UCSD-AML1 (cell line): ENCODE measurements around the gene LPCAT4.
"Not testable (repeated sequence)": the region's sequence is repeated elsewhere in the genome, so short reads cannot be mapped to it uniquely, and the experiment has no call there.

Source experiments
- DNase-seq: peaks from one replicate; lab custom pipeline; 2025; ENCODE audit not compliant: unreplicated experiment; lab: John Stamatoyannopoulos, UW

LPCAT4 gene

DNA sequence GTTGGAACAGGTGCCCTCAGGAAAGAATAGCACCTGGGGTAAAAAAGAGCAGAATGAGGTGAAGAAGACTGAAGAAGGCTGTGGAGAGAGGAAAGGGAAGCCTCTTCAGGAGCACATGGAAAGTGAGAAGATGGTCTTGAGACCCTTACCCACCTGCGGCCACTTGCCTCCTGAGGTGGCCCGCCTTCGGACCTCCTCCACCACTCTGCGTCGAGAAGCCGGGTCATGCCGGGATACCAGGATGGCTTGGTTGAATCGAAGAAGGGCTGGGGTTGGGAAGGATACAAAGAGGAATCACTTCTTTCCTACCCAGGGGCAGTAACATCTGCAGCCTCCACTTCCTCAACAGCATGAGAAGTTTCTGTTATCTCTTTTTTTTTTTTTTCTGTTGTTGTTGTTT is 3.0 kb downstream of the LPCAT4 start:
- DNase-seq, result no peak

DNA sequence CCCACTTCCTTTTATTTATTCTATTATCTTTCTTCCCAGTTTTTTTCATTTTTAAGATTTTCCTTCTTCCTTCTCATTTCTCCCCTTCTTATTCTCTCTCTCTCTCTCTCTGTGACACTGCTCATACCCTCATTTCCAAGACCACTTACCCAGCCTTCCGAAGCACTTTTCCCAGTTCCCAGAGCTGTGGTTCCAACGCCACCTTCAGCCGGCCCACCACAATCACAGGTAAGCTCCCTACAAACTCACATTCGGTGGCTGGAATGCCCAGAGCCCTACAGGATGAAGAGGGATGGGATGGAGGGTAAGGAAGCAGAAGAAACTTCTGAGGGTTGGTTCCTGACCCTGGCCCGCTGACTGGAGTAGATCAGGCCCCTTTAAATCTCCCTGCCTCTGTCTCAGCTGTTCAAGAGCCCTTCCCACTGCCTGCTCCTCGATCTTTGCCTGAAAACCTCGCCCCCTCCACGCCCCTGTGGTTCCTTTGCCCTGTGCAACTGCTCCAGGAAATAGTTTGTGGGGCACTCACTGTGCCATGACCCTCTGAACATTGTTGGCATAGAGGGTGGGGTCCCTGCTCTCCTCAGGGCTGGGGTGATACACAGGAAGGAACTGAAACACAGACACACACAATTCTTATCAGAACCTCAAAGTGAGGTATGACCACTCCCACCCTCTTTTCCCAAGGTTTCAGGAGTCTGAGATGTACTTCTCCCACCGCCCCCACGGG is 4.8 kb downstream of the LPCAT4 start:
- no peak for DNase-seq

GRCh38 chr15:34361278-34361677 is 5.7 kb downstream of the LPCAT4 start:
- no peak for DNase-seq

DNA sequence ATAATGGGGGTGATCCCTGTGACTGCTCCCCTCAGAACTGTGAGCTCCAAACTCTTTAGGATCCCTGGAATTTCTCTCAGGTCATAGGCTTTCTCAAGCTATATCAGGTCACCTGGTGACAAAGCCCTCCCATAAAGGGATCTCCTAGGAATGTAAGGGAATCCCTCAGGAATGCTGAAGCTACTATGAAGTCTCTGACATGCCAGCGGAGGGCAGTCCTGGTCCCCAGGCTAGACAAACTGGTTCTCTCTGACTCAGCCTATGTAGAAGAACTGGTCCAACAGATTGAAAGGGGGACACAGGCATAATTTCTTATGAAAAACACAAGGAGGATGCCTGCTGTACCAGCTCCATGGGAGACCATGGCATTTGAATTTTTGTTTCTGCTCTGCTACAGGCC is 6.7 kb downstream of the LPCAT4 start:
- no peak for DNase-seq

DNA sequence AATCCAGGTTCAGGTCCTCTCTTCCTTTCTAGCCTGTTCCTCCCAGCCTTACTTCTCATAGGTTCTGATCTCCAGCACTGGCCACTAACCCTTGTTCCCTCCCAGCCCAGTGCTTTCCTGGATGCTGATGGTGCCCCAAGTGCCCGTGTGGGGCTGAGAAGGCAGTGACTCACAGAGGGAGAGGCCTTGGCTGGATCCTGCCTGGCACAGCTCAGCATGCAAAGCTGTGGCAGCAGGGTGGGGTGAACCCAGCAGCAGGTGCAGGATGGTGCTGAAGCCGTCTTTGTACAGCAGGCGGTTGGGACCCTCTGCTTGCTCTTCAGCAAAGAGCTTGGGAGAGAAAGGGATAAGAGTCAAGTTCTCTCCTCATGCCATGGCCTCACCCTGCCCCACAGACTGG is 7.6 kb downstream of the LPCAT4 start:
- DNase-seq, result no peak

DNA sequence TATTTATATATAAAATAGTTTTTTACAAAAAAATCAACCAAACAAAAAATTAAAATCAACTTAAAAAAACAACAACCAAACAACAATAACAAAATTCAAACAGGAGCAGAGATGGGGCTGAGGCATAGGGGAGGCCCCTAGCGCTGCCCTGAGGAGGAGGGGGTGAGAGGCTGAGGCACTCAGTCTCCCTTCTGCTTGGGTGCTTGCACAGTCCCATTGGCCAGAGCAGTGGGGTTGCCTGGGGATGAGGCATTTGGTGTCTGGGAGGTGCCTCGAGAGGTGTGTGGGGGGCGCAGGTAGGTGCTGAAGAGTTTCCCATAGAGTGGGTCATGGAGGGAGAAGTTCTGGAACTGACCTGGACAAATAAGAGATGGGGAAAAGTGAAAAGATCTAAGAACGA is 8.0 kb downstream of the LPCAT4 start:
- DNase-seq, result no peak

- DNase-seq, result no peak
These were observed 8.6 kb downstream of the LPCAT4 start for GRCh38 chr15:34358367-34358766.

- no peak for DNase-seq
These were observed 9.3 kb downstream of the LPCAT4 start for GRCh38 chr15:34357653-34358052.

DNA sequence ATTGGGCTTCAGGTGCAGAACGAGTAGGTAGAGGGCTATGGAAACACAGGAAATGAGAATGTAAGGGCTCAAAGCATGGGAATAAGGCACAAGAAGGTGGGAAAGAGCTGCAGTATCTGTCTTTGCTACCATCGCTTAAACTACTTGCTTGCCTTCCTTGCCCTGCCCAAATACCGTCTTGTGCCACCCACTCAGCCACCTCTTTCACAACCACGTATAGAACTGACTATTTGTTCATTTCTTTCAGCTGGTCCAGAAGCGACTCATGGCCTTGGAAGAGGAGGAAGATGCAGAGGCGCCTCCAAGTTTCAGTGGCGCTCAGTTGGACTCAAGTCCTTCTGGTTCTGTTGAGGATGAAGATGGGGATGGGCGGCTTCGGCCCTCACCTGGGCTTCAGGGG is 11.8 kb downstream of the LPCAT4 start:
- no peak for DNase-seq

- DNase-seq, result no peak
These were observed 12.7 kb downstream of the LPCAT4 start for GRCh38 chr15:34354286-34354685.

DNA sequence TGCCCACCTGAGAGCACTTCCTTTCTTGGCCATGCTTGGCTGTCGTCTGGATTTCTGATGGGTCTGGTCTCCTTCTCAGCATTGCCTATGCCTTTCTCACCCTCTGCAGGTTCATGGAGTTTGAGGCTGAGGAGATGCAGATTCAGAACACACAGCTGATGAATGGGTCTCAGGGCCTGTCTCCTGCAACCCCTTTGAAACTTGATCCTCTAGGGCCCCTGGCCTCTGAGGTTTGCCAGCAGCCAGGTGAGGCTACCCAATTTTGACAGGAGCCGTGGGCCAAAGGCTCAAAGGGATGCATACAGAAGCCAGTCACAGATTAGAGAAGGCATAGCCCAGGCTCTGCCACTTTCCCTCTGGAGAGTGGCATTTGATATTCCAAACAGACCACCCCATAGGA is 13.4 kb downstream of the LPCAT4 start:
- no peak for DNase-seq

DNA sequence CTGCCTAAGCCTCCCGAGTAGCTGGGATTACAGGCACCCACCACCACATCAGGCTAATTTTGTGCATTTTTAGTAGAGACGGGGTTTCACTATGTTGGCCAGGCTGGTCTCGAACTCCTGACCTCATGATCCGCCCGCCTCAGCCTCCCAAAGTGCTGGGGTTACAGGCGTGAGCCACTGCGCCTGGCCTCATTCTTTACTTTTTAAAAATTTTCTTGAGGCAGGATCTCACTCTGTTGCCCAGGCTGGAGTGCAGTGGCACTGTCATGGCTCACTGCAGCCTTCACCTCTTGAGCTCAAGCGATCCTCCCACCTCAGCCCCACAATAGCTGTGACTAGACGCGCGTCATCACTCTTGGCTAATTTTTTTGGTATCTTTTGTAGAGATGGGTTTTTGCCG is 14.0 kb downstream of the LPCAT4 start:
- DNase-seq, result not testable (repeated sequence)

- DNase-seq, result no peak
These were observed 17.2 kb downstream of the LPCAT4 start for GRCh38 chr15:34349769-34350168.

DNA sequence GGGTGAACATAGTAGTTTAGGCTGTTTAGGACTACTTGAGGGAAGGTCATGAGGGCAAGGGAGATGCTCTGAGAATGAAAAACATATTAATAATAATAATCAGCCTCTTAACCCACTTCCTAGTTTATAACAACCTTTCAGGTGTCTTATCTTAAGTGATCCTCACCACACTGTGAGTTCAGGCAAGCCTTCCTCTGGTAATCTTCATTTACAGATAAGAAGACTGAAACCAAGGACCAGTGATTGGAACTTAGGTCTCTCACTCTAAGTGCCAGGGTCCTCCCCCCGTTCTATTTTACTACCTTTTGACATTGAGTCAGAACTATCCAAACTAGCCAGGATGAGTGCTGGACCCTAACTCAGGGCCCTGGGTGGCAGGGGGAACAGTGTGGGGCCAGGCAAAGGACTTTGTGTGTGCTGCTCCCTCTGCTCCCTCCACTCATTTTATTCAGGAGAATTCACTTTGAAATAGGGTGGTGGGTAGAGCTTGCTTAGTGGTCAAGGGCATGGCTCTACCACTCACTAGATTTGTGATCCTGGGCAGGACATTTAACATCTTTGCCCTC is 18.2 kb downstream of the LPCAT4 start:
- DNase-seq, result no peak

DNA sequence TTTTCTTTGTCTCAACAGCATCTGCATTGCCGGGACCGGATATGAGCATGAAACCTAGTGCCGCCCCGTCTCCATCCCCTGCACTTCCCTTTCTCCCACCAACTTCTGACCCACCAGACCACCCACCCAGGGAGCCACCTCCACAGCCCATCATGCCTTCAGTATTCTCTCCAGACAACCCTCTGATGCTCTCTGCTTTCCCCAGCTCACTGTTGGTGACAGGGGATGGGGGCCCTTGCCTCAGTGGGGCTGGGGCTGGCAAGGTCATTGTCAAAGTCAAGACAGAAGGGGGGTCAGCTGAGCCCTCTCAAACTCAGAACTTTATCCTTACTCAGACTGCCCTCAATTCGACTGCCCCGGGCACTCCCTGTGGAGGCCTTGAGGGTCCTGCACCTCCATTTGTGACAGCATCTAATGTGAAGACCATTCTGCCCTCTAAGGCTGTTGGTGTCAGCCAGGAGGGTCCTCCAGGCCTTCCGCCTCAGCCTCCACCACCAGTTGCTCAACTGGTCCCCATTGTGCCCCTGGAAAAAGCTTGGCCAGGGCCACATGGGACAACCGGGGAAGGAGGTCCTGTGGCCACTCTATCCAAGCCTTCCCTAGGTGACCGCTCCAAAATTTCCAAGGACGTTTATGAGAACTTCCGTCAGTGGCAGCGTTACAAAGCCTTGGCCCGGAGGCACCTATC is 18.9 kb downstream of the LPCAT4 start:
- DNase-seq, result no peak

DNA sequence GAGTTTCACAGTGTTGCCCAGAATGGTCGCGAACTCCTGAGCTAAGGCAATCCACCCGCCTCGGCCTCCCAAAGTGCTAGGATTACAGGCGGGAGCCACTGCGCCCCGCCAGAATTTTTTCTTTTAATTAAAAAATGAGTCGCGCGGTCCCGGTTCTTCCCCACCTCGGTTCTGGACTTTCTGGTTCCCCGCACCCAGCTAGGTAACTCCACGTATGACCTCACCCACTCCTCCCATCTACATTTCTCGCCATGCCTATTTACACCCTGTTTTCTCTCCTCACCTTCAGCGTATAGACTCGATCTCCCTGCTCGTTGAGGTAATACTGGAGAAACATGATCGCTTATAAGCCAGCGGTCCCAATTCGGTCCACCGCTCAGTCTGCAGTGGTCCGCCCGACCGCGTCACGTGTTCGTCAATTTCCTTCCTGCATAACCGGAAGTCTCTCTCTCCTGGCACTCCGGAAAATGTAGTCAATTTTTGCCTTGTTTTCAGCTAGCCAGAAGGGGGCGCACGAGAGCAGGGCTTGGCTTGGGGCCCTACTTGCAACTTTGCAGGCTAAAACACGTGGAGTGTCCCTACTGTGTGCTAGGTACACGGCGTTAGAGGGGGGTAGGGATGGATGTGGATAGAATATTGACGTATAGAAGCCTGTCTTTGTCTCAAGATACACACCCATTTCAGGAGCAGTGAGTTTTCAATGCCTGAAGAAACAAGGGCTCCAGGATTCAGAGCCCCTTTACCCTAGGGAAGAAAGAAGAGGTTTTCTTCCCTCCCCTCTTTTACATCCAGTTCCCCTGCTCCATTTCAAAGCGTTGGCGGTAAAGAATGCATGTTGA is 24.0 kb downstream of the LPCAT4 start, which contains the start of the genes NOP10 and NUTM1:
Gene NOP10, minus strand, starts transcription at position 400 of the 839 bp plus-strand sequence. Its CDS starts 63 bp downstream, at position 337.
Gene NUTM1, plus strand, starts transcription at position 579 of the 839 bp plus-strand sequence. CDS start 382 bp downstream, outside the sequence.
- DNase-seq, result peak; percentile 89

GRCh38 chr15:34342213-34342736 is 24.7 kb downstream of the LPCAT4 start:
- DNase-seq, result not testable (repeated sequence)

DNA sequence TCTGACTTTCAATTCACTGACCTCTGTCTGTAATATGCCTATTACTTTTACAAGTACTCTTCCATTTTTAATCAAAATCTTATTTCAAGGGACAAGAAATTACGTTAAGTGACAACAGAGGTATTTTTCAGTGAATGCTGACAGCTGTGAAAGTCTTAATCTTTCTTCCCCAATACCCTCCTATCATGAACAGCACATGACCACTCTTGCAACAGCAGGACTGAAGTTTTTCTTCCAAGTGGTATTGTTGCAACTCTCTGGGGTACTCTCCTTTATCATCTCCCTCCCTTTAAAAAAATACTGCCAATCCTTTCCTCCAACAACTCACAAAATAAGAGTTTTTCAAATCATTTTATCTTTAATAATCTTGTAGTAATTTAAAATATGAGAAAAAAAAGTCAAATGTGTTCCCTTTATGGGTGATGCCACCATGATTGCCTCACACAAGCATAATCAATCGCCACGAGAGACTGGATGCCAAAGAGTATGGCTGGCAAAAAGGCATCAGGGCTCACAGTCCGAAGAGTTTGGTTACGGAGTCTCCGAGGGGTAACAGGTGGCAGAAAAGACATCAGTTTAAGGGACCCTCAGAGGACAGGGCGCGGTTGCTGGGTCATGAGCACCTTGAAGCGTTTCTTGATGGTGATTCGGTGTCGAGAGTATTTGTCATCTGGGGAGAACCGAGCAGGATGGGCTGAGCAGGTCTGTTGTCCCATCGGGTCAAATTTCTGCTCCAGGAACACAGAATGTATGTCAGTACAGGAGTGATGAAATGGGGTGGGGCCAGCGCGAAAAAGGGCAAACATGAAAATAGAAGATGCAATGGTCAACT is 25.4 kb downstream of the LPCAT4 start:
- DNase-seq, result no peak

DNA sequence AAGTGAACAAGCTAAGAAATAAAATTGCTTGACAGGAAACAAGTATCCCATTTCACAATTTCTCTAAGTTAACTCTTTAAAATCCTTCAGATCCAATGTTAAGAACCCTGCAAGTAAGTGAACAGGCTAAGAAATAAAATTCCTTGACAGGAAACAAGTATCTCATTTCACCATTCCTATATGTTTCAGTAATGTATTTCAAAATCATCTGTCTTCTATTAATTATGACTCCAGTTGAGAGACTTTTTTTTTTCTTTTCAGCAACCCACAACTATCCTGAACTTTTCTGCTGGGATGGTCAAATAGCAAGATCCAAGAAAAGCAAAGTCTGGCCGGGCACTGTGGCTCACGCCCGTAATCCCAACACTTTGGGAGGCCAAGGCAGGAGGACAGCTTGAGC is 27.1 kb downstream of the LPCAT4 start:
- DNase-seq, result no peak

DNA sequence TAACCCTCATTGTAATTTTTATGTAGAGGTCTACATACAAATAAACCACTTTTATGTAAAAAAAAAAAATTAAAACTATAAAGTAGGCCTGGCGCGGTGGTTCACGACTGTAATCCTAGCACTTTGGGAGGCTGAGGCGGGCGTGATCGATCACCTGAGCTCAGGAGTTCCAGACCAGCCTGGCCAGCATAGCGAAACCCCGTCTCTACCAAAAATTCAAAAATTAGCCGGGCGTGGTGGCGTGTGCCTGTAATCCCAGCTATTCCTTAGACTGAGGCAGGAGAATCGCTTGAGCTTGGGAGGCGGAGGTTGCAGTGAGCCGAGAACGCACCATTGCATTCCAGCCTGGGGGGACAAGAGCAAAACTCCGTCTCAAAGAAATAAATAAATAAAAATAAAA is 28.6 kb downstream of the LPCAT4 start:
- DNase-seq, result no peak
